Mesothelial cell of epicardium (in vitro differentiated cells): ENCODE data around the gene KHDC1L. TPM values are rescaled to one million over a fixed set of nuclear protein-coding genes. Genes with fewer than 3 reads are reported as not detected.

ENCODE experiments used
- DNase-seq, 2 experiments: peaks; one replicate each; pipeline ENCODE4 v3.0.0; 2021; ENCODE audit warnings: low spot score in 2 of 2; ENCODE audit not compliant: unreplicated experiment in 2 of 2
- H3K27ac Mint-ChIP-seq: 2 replicates; pipeline ENCODE4 v1.8.0; 2021; ENCODE audit warnings: mixed read lengths
- H3K27me3 Mint-ChIP-seq: 2 replicates; pipeline ENCODE4 v1.8.0; 2021; ENCODE audit warnings: low read depth, mixed read lengths
- H3K36me3 Mint-ChIP-seq: 2 replicates; pipeline ENCODE4 v1.8.0; 2021; ENCODE audit warnings: mixed read lengths
- H3K4me1 Mint-ChIP-seq: 2 replicates; pipeline ENCODE4 v1.8.0; 2021; ENCODE audit warnings: mixed read lengths
- H3K4me3 Mint-ChIP-seq: 2 replicates; pipeline ENCODE4 v1.8.0; 2021; ENCODE audit warnings: mild to moderate bottlenecking, moderate library complexity, mixed read lengths
- H3K9me3 Mint-ChIP-seq: 2 replicates; pipeline ENCODE4 v1.8.0; 2021; ENCODE audit warnings: mixed read lengths
- CTCF ChIP-seq: fragments of 200-600 bp; sonication (generic); IDR thresholded peaks from one replicate; pipeline ENCODE4 v1.5.0; 2021; ENCODE audit warnings: antibody characterized with exemption; ENCODE audit not compliant: unreplicated experiment
- total RNA-seq: library from RNA; stranded (reverse); gene quantifications from 3 replicates; pipeline ENCODE4 v1.2.1, GENCODE V29; 2021

Gene KHDC1L
- total RNA-seq, 1 donor from 2014 or later, result 0.56 TPM

- DNase-seq, result no peak
- Mint-ChIP-seq H3K36me3 (peaks cover 12% of the 10 kb centered on the region), H3K9me3 (peaks cover 10% of the 10 kb centered on the region), H3K4me3 (no peak overlapping the region), H3K4me1 (no peaks in the 10 kb centered on the region), H3K27ac (no peak overlapping the region), H3K27me3 (no peaks in the 10 kb centered on the region)
- TF ChIP-seq CTCF, result no peak
Measured at GRCh38 chr6:73227606-73228255, 2.4 kb upstream of the KHDC1L start.

DNA sequence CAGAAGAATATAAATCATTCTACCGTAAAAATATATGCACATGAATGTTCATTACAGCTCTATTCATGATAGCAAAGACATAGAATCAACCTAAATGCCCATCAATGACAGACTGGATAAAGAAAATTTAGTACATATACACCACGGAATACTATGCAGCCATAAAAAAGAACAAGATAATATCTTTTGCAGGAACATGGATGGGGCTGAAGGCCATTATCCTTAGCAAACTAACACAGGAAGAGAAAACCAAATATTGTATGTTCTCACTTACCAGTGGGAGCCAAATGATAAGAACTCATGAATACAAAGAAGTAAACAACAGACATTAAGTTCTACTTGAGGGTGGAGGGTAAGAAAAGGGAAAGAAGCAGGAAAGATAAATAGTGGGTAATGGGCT, 8.4 kb downstream of the KHDC1L start:
- Mint-ChIP-seq H3K9me3 (peaks cover 5% of the 10 kb centered on the region), H3K4me1 (no peaks in the 10 kb centered on the region), H3K4me3 (no peak overlapping the region), H3K27ac (no peak overlapping the region), H3K27me3 (no peaks in the 10 kb centered on the region), H3K36me3 (no peaks in the 10 kb centered on the region)
- no peak for TF ChIP-seq CTCF
- DNase-seq, result no peak

- Mint-ChIP-seq H3K4me1 (no peaks in the 10 kb centered on the region), H3K27me3 (no peaks in the 10 kb centered on the region), H3K4me3 (no peak overlapping the region), H3K27ac (no peak overlapping the region), H3K36me3 (no peaks in the 10 kb centered on the region), H3K9me3 (peaks cover 7% of the 10 kb centered on the region)
- TF ChIP-seq CTCF, result no peak
- DNase-seq, result no peak
Measured at GRCh38 chr6:73209117-73209516, 16.2 kb downstream of the KHDC1L start.

DNA sequence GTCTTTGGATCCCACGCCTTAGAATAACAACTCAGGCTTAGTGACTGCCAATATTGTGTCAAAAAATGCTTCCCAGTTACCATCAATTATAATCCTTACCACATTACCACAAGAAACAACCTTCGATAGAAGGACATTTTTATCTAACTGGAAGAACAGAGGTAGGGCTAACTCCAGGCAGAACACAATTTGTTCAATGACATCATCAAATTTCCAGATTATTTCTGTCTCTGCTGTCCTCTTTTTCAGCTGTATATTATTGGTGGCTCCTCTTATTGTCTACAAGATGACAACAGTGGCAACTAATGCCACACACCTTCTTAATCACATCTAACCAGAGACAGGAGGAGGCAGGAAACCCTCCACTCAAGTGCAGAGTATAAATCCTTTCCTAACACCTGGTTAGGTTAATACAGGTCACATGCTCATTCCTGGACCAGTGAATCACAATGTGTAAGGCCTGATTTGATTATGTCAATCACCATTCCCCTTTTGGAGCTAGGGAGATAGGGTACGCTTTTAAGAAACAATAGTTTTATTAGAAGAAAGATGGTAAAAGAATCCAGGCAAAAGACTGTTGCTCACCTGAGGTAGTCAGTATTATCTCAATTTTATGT, 18.0 kb downstream of the KHDC1L start:
- no peak for TF ChIP-seq CTCF
- peaks cover 7% of the 10 kb centered on the region for H3K9me3 Mint-ChIP-seq
- no peak overlapping the region for H3K4me3 Mint-ChIP-seq
- no peaks in the 10 kb centered on the region for H3K36me3 Mint-ChIP-seq
- H3K27ac Mint-ChIP-seq, result no peak overlapping the region
- H3K4me1 Mint-ChIP-seq, result no peaks in the 10 kb centered on the region
- DNase-seq, result no peak
- H3K27me3 Mint-ChIP-seq, result no peaks in the 10 kb centered on the region

DNA sequence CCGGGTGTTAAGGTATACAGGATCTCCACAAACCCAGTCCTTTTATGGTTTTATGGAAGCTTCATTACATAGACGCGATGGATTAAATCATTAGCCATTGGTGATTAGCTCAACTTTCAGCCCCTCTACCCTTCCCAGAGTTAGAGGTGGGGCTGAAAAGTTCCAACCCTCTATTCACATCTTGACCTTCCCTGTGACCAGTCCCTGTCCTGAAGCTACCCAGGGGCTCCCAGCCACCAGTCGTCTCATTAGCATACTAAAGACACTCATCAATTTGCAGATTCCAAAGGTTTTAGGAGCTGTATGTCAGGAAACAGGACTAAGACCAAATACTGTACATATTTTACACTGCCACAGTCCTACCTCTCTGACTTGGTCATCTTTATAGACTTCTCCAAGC, 21.0 kb downstream of the KHDC1L start:
- Mint-ChIP-seq H3K36me3 (no peaks in the 10 kb centered on the region), H3K4me3 (no peak overlapping the region), H3K9me3 (peaks cover 7% of the 10 kb centered on the region), H3K4me1 (no peaks in the 10 kb centered on the region), H3K27me3 (no peaks in the 10 kb centered on the region), H3K27ac (no peak overlapping the region)
- no peak for DNase-seq
- TF ChIP-seq CTCF, result no peak
